Activated gamma-delta T cell (primary cell): Measurements from ENCODE around the gene TRMU.

Experiments used
- DNase-seq: peaks from one replicate; lab custom pipeline; 2025; lab: John Stamatoyannopoulos, UW

TRMU gene

DNA sequence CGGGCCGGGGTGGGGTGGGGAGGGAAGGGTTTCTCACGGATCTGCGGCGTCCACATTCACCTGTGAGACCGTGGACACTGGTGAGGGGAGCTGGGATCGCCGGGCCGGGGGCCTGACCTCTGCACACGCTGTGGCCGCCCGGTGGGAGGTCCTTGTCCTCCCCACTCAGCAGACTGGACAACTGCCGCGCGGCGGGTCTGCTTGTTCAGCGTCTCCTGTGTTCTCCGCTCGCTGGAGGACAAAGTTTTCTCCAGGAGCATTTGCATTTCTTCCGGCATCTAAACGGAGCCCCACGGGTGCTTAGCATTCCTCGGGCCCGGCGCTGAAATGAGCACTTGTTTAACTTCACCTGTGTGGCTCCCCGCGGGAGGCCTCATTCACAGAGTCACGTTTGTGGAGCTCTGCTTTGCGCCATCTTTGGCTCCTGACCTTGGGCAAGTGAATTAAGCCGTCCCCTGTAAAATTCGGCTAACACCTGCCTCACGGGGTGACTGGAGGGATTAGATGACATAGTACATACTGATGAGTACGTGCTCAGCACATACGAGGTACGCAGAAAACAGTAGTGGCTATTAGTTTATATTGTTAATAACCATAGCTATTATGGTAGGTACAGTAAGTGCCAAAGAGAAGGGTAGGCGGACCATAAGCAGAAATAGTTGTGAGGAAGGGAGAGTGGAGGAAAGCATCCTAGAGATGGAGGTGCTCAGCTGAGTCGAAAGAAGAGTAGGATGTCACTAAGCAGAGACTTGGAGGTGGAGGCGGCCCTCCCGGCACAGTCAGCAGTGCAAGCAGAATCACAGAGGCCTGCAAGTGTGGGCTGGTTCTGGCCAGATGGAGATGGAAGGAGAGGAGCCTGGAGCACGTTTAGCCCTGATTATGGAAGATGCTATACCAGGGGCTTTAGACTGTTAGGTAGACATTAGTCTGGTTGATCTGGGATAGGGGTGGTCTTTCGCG, 885 bp downstream of the TRMU start:
- no peak for DNase-seq

DNA sequence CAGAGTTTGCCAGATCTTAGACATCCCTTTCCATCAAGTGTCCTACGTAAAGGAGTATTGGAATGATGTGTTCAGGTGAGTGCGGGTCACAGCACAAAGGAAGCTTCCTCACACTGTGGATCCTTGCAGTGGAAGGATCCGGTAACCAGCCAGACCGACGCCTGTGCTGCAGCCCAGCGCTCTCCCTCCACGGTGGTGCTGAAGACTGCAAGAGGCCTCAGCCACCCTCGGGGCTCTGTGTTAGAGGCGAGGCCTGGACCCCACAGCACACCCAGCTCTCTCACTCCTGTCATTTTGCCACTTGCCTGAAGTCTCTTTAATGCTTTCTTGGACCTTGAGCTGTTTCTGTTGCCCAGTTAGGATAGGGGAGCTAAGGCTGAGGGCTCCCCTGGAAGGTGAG, 2.4 kb downstream of the TRMU start:
- DNase-seq, result no peak

DNA sequence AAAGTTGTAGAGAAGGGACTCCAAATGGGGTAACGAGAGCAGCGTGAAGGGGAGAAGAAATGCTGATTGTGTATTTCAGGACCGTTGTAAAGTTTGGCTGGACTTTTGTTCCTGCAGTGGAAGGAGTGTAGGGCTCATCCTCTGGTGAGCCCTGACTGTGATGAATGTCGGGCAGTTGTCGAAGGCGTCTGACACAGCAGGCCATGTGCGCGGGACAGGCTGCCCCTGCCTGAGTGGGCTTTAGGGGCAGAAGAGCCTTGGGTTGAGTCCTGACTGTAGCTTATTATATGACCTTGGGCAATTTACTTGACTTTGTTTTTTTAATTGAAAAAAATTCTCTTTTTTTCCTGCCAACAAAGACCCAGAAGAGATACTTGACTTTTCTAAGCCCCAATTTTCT, 3.1 kb downstream of the TRMU start:
- no peak for DNase-seq

DNA sequence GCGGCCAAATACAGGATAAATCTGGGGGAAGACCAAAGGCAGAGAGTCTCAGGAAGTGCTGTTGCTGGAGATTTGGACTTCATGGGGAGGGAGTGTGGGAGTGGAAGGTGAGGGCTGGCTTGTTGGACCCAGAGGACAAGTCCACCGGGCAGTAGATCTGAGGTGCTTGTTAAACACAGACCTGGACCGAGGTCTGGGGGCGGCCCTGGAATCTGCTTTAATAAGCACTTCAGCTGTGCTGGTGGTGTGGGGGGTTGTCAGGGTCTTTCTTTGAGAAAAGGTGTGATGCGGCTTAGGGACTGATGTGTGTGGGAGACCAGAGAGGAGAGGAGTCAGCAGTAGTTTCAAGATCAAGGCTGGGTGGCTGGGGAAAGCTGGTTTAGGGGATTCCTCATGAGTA, 4.4 kb downstream of the TRMU start:
- no peak for DNase-seq

DNA sequence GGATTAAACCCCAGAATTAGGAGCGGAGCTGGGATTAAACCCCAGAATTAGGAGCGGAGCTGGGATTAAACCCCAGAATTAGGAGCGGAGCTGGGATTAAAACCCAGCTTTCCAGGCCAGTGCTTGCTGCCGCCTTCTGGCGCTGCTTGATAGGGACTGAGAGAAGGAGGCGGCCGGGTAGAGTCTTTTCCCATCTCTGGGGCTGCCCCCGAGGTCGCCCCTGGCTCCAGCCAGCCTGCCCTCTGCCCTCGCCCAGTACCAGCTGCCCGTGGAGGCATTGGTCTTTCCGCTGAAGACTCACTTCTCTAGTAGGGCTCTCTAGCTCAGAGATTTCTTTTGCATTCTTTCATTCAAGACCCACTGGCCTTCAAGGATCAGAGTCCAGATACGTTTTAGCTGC, 5.2 kb downstream of the TRMU start:
- no peak for DNase-seq

DNA sequence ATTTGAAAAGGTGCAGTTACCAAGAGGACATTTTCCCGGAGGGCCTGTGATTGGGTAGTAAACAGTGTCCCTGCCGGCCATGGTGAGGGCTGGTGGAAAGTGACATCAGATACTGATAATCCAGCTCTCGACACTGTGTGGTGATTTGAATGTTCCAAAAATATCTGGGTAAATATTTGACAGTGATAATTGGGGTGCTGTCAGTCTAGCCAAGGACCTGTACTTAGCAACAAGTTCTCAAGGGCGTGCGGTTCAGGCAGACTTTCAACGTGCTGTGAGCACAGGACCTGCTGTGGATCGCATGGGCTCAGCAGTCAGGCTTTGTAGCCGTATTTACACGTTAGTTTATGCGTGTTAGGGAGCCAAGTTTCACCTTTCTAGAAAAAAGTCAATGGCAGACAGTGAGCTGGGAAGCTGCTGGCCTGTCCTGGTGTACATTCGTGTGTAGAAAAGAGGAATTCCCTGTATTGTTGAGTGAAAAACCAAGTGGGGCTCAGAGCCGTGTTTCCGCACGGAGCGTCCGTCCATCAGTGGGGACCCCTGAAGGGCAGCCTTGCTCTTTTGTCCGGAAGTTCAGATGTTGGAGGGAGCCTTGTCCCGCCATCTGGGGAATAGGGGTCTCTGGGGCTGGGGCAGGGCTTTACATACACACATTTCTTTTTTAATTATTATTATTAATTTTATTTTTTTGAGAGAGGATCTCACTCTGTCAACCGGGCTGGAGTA, 11.3 kb downstream of the TRMU start:
- DNase-seq, result no peak

DNA sequence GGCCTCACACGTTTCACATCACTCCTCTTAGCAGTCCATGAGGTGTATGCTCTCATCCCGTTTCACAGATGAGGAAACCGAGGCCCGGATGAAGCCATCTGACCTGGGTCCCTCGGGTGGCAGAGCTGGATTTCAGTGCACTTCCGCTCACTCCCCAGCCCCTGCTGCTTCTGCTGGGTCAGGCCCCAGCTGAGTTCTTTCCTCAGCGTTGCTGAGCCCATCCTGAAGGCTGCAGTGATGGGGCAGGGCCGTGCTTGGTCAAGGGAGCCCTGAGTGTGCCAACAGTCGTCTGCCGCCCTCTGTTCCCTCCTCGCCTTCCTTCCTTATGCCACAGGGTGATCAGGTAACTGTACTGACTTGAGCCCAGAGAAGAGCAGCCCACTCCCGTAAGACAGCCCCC, 12.1 kb downstream of the TRMU start:
- no peak for DNase-seq

DNA sequence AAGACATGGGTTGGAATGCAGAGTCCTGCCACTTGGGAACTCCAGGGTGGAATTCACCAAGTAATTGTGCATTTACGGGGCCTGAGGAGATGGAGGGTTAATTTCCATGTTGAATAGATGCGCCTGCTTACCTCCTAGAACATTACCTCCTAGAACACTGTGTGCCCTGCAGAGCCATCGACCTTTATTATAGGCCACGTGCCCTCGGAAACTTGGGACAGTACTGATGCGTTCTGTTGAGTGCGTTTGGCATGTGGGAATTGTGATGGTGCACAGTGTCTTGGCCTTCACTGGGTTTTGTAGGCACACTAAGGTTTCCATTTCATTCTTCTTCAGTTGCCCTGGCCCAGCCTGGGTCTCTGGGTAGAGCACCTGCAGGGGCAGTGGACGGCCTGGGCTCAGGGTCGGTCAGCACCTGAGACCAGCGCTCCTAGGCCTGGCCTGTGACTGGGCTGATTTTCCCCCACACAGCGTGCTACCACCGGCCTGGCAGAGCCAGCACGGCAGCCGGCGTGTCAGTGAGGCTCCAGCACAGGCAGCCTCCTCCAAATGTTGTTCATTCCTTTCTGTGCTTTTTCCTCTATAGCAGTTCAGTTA, 12.7 kb downstream of the TRMU start:
- DNase-seq, result no peak

DNA sequence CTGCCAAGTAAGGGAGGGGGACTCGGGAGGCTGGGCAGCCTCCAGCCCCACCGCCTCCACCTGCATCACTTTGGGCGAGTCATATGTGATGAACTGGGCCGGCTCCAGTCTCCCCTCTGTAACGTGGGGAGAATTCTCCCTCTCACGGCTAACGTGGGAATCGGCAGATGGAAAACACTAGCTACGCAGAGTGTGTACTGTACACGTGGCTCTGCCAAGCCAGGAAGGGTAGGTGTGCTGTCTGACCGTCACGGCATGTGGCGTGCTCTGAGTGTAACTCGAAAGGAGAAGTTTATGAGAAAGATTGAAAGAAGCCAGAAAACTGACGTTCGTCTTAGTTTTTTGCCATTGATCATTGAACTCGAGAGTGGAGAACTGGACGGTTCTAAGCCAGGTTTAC, 13.7 kb downstream of the TRMU start:
- DNase-seq, result no peak

DNA sequence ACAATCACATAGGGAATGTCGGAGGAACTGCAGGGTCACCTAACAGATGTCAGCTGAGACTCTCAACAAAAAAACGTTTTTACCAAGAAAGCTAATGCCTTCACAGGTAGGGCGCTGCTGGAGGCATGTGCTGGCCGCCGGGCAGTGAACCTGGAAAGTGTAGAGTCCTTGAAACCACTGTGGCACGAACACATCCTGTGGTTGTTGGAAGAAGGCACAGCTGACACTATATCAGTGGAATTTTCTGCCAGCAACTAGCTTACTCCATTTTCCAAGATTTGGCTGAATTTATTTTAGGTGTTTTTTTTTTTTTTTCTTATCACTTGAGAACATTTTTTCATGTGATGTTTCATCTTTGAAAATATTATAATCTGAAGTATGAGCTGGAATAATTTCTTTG, 14.2 kb downstream of the TRMU start:
- DNase-seq, result no peak

DNA sequence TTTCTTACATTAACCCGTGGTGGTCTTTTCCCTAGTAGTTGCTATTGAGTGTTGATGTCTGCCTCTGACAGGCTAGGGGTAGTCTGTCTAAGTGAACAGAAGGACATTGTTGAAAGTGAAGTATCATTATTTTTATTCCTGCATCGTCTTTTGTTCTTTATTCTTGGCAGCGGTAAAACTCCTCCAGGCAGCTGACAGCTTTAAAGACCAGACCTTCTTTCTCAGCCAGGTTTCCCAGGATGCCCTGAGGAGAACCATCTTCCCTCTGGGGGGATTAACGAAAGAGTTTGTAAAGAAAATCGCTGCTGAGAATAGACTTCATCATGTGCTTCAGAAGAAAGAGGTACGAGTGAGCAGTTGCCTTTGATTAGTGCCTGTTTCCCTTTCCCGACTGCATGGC, 14.6 kb downstream of the TRMU start:
- no peak for DNase-seq

DNA sequence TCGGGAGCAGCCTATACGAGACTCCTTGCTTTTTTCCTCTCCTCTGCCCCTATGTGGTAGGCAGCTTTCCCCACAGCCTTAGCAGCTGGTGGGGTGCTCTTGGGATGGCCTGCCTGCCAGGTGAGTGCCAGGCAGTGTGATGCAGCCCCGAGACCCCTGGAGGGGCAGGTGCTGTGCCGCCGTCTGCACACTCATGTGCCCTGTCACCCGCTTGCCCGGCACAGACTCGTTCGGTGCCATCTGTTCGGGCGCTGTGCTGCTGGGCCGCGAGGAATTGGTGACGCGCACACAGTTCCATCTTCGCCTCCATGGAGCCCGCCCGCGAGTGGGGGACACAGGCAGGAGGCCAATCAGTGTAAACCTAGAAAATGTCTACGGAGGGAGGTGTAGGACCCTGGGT, 15.1 kb downstream of the TRMU start:
- DNase-seq, result no peak

DNA sequence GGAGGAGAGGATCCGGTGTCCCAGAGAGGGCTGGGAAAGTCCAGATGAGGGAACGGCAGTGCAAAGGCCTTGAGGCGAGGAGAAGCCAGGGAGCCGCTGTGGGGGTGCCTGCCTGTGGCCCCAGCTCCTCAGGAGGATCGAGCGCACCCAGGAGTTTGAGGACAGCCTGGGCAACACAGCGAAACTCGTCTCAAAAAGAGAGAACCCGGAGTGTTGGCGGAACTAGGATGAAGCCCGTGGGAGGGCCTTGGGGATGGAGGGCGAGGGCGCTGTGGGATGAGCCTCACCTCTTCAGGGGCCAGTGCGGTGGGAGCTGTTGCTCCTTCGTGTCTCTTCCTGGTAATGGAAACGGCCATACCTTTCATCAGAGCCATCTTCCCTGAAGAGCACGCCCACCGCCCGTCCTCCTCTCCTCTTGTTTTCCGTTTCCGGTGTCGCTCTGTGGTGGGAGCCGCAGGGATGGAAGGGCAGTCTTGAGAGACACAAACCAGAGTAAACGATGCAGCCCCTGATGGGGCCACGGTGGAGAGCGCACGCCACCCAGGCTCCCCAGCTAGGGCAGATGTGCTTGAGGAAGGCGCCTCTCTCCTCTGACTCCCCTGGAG, 15.7 kb downstream of the TRMU start:
- DNase-seq, result no peak

DNA sequence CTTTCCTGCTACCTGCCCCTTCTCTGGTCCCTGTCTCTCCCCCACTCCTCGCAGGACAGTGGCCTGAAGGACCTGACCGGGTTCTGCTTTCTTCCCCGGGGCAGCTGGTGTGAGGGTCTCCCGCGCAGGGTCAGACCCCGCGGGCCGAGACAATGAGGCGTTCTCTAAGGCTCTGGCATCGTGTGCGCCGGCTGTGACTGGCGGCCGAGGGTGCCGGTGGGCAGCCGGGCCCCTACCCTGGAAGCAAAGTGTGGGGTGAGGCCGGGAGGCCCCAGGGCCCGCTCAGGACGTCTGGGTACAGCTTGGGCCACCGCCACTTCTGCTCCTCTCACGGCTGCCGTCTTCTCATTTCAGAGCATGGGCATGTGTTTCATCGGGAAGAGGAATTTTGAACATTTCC, 16.3 kb downstream of the TRMU start:
- no peak for DNase-seq

DNA sequence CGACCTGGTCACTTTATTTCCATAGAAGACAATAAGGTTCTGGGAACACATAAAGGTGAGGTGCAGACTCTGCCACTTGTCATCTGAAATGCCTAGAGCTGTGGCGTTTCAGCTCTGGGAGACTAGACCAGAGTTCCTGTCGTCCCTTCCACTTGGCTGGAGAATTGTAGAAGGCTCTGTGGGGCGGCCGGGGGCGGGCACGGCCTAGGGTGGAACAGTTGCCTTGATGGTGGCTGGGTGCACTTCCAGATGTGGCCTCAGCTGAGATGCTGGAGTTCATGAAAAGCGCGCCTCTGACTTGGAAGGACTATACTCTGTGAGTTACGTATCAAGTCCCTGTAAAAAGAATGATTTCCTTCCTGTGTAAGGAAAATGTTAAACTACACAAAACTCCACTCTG, 16.8 kb downstream of the TRMU start:
- no peak for DNase-seq

DNA sequence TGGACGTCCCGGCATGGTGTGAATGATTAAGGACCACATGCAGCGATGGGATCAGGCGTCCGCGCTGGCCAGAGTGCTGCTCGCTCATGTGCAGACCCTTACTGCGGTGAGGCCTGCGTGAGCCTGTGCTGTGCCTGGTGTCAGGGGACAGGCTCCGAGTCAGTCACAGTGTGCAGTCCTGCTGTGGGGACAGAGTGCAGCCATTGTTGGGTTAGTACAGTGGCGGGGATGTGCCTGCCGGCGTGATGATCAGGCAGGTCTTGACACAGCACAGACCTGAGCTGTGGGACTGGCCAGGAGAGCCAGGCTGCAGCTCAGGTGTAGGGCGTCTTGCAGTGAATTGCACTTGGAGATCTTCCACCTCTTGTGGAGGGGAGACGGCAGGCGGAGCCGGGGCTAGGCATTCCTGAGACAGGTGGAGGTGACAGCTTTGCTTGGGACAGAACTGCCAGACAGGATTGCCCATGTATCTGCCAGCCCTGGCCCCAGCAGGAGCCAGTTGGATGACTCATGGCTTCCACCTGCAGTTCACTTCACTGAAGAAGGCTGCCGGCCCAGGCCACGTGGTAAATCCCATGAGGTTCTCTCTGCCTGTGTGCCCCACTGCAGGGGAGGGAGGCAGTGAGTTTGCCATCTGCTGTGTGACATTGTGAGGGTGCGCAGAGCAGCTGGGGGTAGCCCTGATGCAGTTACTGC, 17.3 kb downstream of the TRMU start:
- DNase-seq, result no peak

DNA sequence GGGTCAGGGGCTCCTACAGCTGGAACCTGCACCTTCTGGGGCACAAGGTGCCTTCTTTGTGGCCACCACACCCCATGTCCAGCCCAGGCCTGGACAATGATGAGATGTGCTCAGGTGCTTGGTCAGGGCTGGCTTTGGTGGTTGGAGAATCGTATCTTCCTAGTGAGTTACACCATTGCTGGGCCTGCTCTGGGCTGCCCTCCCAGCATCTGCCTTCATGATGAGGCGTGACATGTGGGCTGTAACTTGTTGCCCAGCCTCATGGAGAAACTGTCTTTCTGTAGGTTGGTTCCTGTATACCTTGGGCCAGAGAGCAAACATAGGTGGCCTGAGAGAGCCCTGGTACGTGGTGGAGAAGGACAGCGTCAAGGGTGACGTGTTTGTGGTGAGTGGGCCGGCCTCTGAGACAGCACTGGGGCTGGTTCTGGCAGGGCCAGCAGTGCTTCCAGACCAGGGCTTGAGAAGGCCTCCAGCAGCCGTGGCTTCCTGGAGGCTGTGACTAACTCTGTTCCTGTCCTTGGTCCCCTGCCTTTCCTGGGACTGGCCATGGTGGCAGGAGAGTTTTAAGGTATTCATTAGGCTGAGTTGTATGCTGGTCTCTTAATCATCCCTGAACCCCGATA, 18.1 kb downstream of the TRMU start:
- no peak for DNase-seq

DNA sequence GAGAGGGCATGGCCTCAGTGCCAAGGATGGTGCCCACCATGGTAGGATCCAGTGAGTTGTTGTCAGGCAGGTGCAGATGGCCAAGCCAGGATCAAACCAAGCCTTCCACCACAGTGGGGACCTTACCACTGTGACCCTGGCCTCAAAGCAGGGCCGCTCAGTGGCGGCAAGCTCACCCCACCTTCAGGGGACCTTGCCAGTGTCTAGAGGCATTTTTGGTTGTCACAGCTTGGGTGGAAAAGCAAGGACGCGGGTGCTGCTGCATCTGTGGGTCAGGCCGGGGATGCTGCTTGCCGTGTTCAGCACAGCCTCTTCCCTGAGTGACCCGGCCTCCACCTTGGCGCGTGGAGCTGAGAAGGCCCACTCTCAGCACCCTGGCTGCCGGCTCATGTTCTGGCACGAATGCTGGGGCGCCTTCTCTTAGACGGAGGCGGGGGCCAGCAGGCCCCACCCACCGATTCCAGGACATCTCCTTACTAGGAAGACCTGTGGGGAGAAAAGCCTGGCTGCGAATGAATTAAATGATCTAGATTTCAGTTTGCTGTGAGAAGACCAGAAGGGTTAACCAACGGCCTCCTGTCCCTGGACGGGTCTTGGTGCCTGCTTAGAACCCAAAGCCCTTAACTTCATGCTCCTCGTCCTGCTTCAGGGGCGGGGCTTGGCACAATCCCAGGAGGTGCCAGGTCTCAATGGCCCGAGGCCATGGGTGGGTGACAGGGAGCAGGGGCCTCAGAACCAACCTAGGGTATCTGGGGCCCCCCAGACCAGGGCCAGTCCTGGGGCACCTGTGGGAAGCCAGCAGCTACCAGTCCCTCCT, 18.9 kb downstream of the TRMU start:
- no peak for DNase-seq

DNA sequence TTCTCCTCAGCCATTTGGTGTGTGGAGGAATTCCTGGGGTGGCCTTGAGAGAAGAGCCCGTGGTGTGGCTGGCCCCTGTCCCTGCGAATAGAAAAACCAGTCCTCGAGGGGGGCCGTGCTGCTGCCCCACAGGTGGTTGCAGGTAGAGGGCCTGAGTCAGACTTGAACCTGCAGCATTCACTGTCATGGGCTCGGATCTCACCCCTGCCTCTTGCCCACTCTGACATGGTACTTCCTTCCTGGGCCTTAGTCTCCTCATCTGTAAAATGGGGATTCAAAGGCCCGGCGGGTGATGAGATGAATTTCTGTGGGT, 19.4 kb downstream of the TRMU start:
- no peak for DNase-seq

DNA sequence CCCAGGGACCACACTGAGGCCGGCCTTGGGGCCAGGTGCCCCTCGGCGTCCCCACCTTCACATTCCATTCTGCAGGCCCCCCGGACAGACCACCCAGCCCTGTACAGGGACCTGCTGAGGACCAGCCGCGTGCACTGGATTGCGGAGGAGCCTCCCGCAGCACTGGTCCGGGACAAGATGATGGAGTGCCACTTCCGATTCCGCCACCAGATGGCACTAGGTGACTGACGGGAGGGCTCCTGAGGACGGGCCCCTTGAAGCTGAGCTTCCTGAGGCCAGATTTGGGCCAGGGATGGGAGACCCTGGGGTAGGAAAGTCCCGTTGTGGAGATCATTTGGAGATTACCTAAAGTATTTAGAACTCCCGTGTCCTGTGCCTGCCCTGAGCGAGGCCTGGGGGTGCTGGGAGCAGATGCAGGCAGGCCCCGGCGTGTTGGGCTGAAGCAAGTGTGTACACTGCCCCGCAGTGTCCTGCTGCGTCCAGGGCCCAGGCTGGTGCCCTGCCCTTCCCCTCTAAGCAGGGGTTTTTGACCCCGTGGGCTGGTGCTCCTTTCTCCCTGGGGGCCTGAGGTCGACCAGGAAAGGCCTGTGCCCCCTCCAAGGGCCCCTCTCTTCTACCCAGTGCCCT, 20.0 kb downstream of the TRMU start:
- no peak for DNase-seq
